Mucosa of descending colon (tissue), 3 donors: ENCODE measurements around the gene SORCS2. TPM values are rescaled to one million over a fixed set of nuclear protein-coding genes. Genes with fewer than 3 reads are reported as not detected.

Source experiments
- ATAC-seq: fragments of 200-7000 bp; cut with Tn5 transposase; one replicate; pipeline ENCODE4 v1.9.1; 2020; ENCODE audit warnings: mild to moderate bottlenecking, moderate library complexity
- DNase-seq, 3 donors: peaks; one replicate each; pipeline ENCODE4 v3.0.0-alpha.2; 2020
- H3K36me3 ChIP-seq: fragments of 200-600 bp; one replicate; pipeline ENCODE4 v1.8.0; 2021; ENCODE audit warnings: low read depth, mild to moderate bottlenecking
- H3K4me1 ChIP-seq: fragments of 200-600 bp; one replicate; pipeline ENCODE4 v1.8.0; 2021; ENCODE audit warnings: low read depth, mild to moderate bottlenecking
- H3K4me3 ChIP-seq: fragments of 200-600 bp; one replicate; pipeline ENCODE4 v1.8.0; 2021; ENCODE audit warnings: mild to moderate bottlenecking
- H3K9me3 ChIP-seq: fragments of 200-600 bp; one replicate; pipeline ENCODE4 v1.8.0; 2021; ENCODE audit warnings: mild to moderate bottlenecking
- intact Hi-C, 2 donors: fragments of 100-400 bp; cut with DNase I in 1 of 2; cut with micrococcal nuclease in 1 of 2; formaldehyde crosslinking; loops; one replicate each; pipeline versions ENCODE4 v1.11.0 to v1.11.1; 2022; cut with DNase I, micrococcal nuclease
- total RNA-seq, 3 donors: library from RNA; stranded (reverse); fragmentation: NEBNext Ultra II Directional in 2 of 3; extraction: Animal tissue kit (Norgen Biotek cat#: 25700) in 2 of 3; gene quantifications; one replicate each; pipeline versions ENCODE4 v1.2.1 to v1.2.4, GENCODE V29; 2021 to 2023
- TF ChIP-seq, protein P1 (sequence below): fragments of 200-600 bp; IDR thresholded peaks from one replicate; pipeline ENCODE4 v1.8.0; 2022; ENCODE audit warnings: antibody characterized with exemption, mild to moderate bottlenecking
- donor health status: DM: no; HTN: no; CAD: no; lungs with moderate emphysema.
- donor health status: DM: no; HTN: no; CAD: no.
- donor health status: DM: no; HTN: yes; CAD: no.

Gene SORCS2
- total RNA-seq, 3 donors from 2014 or later, result 0.20 to 3.1 (median 1.5) TPM

DNA sequence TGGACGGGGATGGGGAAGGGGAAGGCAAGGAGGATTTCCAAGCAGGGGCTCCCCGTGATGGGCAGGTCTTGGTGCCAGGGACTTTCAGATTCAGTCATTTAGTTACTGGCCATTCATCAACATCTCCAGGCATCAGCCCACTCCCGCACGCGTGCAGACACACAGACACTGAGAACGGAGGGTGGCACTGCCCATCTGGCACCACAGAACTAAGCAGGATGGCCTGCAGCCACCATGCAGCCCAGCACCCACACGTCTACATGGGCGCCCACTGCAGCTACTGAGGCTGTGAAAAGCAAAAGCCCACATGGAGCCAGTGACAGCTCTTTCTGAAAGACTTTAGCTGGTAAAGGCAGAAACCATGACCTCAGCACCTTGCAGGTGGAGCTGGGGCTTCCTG is 418.5 kb downstream of the SORCS2 start:
- Histone ChIP-seq H3K9me3 (no peaks in the 10 kb centered on the region), H3K4me3 (no peak overlapping the region), H3K4me1 (no peaks in the 10 kb centered on the region), H3K36me3 (no peaks in the 10 kb centered on the region)
- no peak for ATAC-seq
- TF ChIP-seq, protein P1, sequence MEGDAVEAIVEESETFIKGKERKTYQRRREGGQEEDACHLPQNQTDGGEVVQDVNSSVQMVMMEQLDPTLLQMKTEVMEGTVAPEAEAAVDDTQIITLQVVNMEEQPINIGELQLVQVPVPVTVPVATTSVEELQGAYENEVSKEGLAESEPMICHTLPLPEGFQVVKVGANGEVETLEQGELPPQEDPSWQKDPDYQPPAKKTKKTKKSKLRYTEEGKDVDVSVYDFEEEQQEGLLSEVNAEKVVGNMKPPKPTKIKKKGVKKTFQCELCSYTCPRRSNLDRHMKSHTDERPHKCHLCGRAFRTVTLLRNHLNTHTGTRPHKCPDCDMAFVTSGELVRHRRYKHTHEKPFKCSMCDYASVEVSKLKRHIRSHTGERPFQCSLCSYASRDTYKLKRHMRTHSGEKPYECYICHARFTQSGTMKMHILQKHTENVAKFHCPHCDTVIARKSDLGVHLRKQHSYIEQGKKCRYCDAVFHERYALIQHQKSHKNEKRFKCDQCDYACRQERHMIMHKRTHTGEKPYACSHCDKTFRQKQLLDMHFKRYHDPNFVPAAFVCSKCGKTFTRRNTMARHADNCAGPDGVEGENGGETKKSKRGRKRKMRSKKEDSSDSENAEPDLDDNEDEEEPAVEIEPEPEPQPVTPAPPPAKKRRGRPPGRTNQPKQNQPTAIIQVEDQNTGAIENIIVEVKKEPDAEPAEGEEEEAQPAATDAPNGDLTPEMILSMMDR, result no peak
- intact Hi-C loops, result no loop called here
- no peak for DNase-seq

DNA sequence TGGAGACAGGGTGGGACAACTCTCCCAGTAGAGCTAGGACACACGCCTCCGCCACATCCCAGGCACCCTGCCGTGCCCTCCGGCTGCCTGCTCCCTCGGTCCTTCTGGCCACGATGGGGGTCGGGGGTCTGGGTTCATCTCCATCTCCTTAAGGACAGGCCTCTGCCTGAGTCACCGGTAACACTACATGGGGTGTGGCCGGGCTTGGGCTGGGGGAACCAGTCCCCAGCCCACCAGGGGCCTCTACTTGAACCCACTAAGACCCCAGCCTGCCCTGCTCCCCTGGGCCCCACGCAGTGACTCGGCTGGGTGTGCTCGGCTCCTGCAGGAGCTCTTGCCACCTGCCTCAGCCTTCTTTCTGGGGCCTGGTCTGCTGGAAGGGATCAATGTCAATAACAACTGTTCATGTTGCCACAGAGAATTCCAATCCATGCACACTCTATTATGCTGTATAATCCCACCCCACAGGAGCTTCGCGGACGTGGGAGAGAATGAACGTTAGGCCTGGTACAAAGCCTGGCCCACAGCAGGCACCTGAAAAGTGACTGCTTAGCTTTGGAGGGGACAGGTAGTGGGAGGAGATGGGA is 420.1 kb downstream of the SORCS2 start:
- ATAC-seq, result no peak
- intact Hi-C loops, result no loop called here
- TF ChIP-seq, protein P1, result no peak
- Histone ChIP-seq H3K9me3 (no peaks in the 10 kb centered on the region), H3K4me3 (no peak overlapping the region), H3K4me1 (no peaks in the 10 kb centered on the region), H3K36me3 (no peaks in the 10 kb centered on the region)
- DNase-seq, result no peak

DNA sequence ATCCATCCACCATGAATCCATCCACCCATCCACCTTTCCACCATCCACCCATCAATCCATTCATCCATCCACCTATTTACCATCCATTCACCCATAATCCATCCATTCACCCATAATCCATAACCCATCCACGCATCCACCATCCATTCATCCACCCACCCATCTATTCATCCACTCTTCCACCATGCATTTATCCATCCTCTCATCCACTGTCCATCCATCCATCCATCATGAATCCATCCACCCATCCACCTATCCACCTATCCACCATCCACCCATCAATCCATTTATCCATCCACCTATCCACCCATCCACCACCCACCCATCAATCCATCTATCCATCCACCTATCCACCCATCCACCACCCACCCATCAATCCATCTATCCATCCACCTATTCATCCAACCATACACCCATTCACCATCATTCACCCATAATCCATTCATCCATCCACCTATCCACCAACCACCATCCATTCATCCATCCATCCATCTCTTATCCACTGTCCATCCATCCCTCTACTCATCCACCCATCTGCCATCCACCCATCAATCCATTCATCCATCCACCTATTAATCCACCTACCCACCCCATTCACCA is 422.1 kb downstream of the SORCS2 start:
- intact Hi-C loops, result no loop called here
- no peak for ATAC-seq
- no peak for DNase-seq

DNA sequence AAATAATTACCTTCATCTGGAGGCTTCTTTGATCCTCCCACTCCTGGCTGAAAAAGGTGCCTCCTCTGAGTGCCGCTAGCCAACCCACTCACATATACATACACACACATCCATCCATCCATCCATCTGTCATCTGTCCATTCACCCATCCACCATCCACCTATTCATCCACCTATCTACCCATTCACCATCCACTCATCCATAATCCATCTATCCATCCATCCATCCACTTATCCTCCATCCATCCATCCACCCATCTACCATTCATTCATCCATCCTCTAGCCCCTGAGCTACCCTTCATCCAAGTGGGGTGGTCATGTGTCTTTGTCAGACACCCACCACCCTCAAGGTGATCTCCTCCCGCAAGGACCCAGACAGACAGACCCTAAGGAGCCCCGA is 423.9 kb downstream of the SORCS2 start:
- Histone ChIP-seq H3K4me3 (no peak overlapping the region), H3K36me3 (no peaks in the 10 kb centered on the region), H3K9me3 (no peaks in the 10 kb centered on the region), H3K4me1 (no peaks in the 10 kb centered on the region)
- TF ChIP-seq, protein P1, result no peak
- no peak for ATAC-seq
- intact Hi-C loops, result no loop called here
- no peak for DNase-seq

More for the DNA sequence above, 422.1 kb downstream of the SORCS2 start:
- no peaks in the 10 kb centered on the region for H3K9me3 ChIP-seq
- no peaks in the 10 kb centered on the region for H3K4me1 ChIP-seq
- no peak overlapping the region for H3K4me3 ChIP-seq
- H3K36me3 ChIP-seq, result no peaks in the 10 kb centered on the region
- TF ChIP-seq, protein P1, result no peak

DNA sequence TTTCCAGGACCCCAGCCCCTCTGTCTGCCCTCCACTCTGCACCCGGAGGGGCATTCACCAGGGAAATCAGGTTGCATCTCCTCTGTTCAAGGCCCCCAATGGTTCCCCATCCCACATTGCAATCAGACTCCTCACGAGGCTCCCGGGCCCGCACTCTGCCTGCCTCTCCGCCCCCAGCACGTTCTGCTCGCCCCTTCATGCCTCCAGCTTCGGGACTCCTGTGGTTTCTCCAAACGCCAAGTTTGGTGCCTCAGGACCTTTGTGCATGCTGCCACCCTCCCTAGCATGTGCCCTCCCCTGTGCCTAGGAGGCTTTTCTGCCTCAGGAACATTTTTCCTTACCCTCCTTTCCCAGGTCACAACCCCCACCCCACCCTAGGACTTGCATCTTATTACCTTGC is 426.0 kb downstream of the SORCS2 start:
- Histone ChIP-seq H3K36me3 (no peaks in the 10 kb centered on the region), H3K4me1 (no peaks in the 10 kb centered on the region), H3K9me3 (no peaks in the 10 kb centered on the region), H3K4me3 (no peak overlapping the region)
- ATAC-seq, result no peak
- TF ChIP-seq, protein P1, result no peak
- DNase-seq, result no peak
- intact Hi-C loops, result no loop called here
